Mesothelial cell of epicardium (in vitro differentiated cells): ENCODE results near the gene CACNA1I. TPM values are rescaled to one million over a fixed set of nuclear protein-coding genes. Genes with fewer than 3 reads are reported as not detected.
A peak's percentile ranks its signal among the peaks of the same experiment; 100 is the strongest.

Experiments used
- DNase-seq, 2 experiments: peaks; one replicate each; pipeline ENCODE4 v3.0.0; 2021; ENCODE audit warnings: low spot score in 2 of 2; ENCODE audit not compliant: unreplicated experiment in 2 of 2
- H3K27ac Mint-ChIP-seq: 2 replicates; pipeline ENCODE4 v1.8.0; 2021; ENCODE audit warnings: mixed read lengths
- H3K27me3 Mint-ChIP-seq: 2 replicates; pipeline ENCODE4 v1.8.0; 2021; ENCODE audit warnings: low read depth, mixed read lengths
- H3K36me3 Mint-ChIP-seq: 2 replicates; pipeline ENCODE4 v1.8.0; 2021; ENCODE audit warnings: mixed read lengths
- H3K4me1 Mint-ChIP-seq: 2 replicates; pipeline ENCODE4 v1.8.0; 2021; ENCODE audit warnings: mixed read lengths
- H3K4me3 Mint-ChIP-seq: 2 replicates; pipeline ENCODE4 v1.8.0; 2021; ENCODE audit warnings: mild to moderate bottlenecking, moderate library complexity, mixed read lengths
- H3K9me3 Mint-ChIP-seq: 2 replicates; pipeline ENCODE4 v1.8.0; 2021; ENCODE audit warnings: mixed read lengths
- CTCF ChIP-seq: fragments of 200-600 bp; sonication (generic); IDR thresholded peaks from one replicate; pipeline ENCODE4 v1.5.0; 2021; ENCODE audit warnings: antibody characterized with exemption; ENCODE audit not compliant: unreplicated experiment
- total RNA-seq: library from RNA; stranded (reverse); gene quantifications from 3 replicates; pipeline ENCODE4 v1.2.1, GENCODE V29; 2021

The CACNA1I gene
- total RNA-seq, 1 donor from 2014 or later: 0.31 TPM

GRCh38 chr22:39554151-39554550, 16.4 kb upstream of the CACNA1I start:
- H3K9me3 Mint-ChIP-seq: no peaks in the 10 kb centered on the region
- peaks cover 7% of the 10 kb centered on the region for H3K4me1 Mint-ChIP-seq
- TF ChIP-seq CTCF: no peak
- DNase-seq: no peak
- H3K27ac Mint-ChIP-seq: no peak overlapping the region
- H3K4me3 Mint-ChIP-seq: no peak overlapping the region
- peaks cover 82% of the 10 kb centered on the region for H3K27me3 Mint-ChIP-seq
- H3K36me3 Mint-ChIP-seq: no peaks in the 10 kb centered on the region

GRCh38 chr22:39556970-39557841, 13.3 kb upstream of the CACNA1I start:
- H3K9me3 Mint-ChIP-seq: no peaks in the 10 kb centered on the region
- DNase-seq: peak in 1 of 2 experiments; percentile 54
- TF ChIP-seq CTCF: no peak
- no peak overlapping the region for H3K27ac Mint-ChIP-seq
- H3K4me1 Mint-ChIP-seq: peaks cover 8% of the 10 kb centered on the region
- H3K27me3 Mint-ChIP-seq: peaks cover 74% of the 10 kb centered on the region
- H3K36me3 Mint-ChIP-seq: no peaks in the 10 kb centered on the region
- peak overlapping the region; percentile 53 for H3K4me3 Mint-ChIP-seq

GRCh38 chr22:39558254-39558727, 12.3 kb upstream of the CACNA1I start:
- no peaks in the 10 kb centered on the region for H3K9me3 Mint-ChIP-seq
- no peak overlapping the region for H3K27ac Mint-ChIP-seq
- no peaks in the 10 kb centered on the region for H3K36me3 Mint-ChIP-seq
- H3K4me1 Mint-ChIP-seq: peaks cover 8% of the 10 kb centered on the region
- TF ChIP-seq CTCF: no peak
- peak overlapping the region; percentile 65 for H3K4me3 Mint-ChIP-seq
- no peak for DNase-seq
- peaks cover 63% of the 10 kb centered on the region for H3K27me3 Mint-ChIP-seq

- H3K4me3 Mint-ChIP-seq: peak overlapping the region; percentile 46
- H3K27me3 Mint-ChIP-seq: peaks cover 63% of the 10 kb centered on the region
- H3K27ac Mint-ChIP-seq: no peak overlapping the region
Observed at GRCh38 chr22:39558950-39559349, 11.6 kb upstream of the CACNA1I start.

GRCh38 chr22:39559456-39560105, 11.0 kb upstream of the CACNA1I start:
- H3K27me3 Mint-ChIP-seq: peaks cover 57% of the 10 kb centered on the region
- no peaks in the 10 kb centered on the region for H3K9me3 Mint-ChIP-seq
- H3K4me3 Mint-ChIP-seq: no peak overlapping the region
- no peak overlapping the region for H3K27ac Mint-ChIP-seq
- DNase-seq: no peak
- peaks cover 8% of the 10 kb centered on the region for H3K4me1 Mint-ChIP-seq
- no peaks in the 10 kb centered on the region for H3K36me3 Mint-ChIP-seq
- TF ChIP-seq CTCF: no peak

More at GRCh38 chr22:39558950-39559349, 11.6 kb upstream of the CACNA1I start:
- no peak for DNase-seq
- no peak for TF ChIP-seq CTCF
- peaks cover 8% of the 10 kb centered on the region for H3K4me1 Mint-ChIP-seq
- no peaks in the 10 kb centered on the region for H3K36me3 Mint-ChIP-seq
- H3K9me3 Mint-ChIP-seq: no peaks in the 10 kb centered on the region
